HT-29 (cell line): ENCODE results near the gene ACADL. TPM values are rescaled to one million over a fixed set of nuclear protein-coding genes. Genes with fewer than 3 reads are reported as not detected.

Experiments
- DNase-seq: peaks from one replicate; pipeline ENCODE4 v3.0.0-alpha.2; 2015; ENCODE audit warnings: low spot score
- small RNA-seq: library from RNA; depleted of rRNA; stranded (forward); fragments of <200 nt; gene quantifications from one replicate; pipeline ENCODE3, GENCODE V24; 2014
- total RNA-seq: library from RNA; depleted of rRNA; stranded (reverse); fragments of >200 nt; shearing (Covaris generic); gene quantifications from 2 replicates; pipeline ENCODE4 v1.2.3, GENCODE V29; 2014; rRNA removed

The ACADL gene
- total RNA-seq, 1 experiment from 2014 or later = not detected

DNA sequence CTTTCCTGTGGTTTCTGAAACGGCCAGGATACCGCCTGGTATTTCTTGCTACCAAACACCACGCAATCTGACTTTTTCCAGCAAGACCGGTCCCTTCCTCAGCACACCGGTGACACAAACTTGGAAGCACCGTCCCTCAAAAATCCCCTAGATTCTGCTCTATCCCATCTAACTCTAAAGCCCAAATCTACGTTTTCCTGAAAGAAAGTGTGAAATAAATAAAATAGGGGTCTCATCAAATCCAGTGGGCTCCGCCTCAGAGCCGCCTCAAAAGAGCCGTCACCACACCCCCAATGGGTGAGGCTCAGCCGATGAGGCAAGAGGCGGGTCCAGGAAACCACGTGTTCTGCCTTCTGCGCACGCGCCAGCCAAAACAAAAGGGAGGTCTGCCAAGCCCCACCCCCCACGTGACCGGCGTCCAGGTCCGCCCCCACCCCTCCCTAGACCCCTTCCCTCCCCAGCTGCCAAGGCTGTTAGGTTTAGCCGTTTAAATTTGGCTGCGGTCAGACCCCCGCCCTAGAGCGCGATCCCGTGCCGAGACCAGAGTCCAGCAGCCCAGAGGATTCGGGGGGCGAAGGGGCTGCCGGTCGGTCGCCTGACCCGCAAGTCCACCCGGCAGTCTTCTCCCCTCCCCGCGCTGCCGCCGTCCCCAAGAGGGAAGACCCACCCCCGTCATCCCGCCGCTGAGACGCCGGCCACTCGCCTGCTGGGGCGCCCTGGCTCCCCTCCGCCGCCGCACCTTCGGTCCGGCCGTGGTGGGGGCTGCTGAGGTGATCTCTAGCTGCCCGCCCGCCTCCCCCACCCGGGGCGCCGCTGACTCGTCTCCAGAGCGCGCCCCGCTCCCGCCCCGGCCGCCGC lies 54.6 kb downstream of the ACADL start:
- DNase-seq = peak; percentile 96

DNA sequence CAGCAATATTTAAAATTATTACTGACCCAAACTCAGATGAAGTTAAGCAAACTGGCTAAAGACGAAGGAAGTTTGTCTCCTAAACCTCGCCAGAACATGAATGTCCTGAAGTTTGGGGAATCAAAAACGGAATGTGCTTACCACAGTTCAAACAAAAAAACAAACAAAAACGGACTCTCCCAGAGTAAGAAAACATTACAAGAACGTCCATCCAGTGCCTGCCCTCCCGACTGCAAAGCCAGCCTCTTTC lies 55.1 kb downstream of the ACADL start:
- no peak for DNase-seq

DNA sequence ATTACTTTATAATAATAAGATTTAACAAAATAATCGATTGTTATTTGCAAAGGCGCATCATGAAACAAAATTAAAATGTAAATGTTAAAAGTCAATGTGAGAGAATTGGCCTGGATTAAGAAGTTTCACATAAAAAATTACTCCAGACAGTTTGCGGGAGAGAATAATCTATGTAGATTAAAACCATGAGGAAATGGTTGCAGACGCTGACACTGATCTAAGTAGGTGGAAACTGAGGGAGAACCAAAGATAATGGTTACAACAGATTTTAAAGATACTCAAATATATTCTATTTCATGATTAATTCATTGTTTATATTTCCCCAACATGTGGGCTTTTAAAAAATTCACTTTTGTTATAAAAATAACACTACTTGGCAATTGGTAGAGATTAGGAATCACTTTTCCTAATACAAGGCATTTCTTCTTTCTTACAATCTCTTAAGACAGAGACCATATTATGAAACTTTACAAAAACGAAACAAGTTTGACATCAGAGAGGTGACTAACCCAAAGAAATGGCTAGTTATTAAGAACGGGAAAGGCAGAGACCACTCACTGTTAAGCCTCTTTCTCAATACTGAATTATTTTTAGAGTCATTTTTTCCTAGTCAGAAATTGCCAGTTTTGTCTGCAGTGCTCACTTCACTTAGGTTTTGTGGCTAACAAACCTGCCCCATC lies 55.6 kb downstream of the ACADL start:
- peak; percentile 61 for DNase-seq

DNA sequence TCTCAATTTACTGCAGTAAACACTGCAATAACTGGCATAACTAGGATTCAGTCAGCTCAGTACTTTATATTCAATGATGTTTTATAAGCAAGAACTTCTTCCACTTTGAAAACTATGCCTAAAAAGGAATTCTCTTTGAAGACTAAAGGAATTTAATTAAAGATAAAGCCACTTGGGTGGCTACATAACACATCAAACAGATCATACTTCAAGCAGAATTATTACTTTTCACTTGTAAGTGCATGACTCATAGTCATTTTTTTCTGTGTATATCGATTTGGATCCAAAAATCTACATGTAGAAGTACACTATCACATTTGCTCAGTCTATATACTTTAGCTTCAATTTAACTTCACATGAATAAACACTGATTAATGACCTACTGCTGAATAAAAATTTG lies 58.0 kb downstream of the ACADL start:
- peak; percentile 33 for DNase-seq

DNA sequence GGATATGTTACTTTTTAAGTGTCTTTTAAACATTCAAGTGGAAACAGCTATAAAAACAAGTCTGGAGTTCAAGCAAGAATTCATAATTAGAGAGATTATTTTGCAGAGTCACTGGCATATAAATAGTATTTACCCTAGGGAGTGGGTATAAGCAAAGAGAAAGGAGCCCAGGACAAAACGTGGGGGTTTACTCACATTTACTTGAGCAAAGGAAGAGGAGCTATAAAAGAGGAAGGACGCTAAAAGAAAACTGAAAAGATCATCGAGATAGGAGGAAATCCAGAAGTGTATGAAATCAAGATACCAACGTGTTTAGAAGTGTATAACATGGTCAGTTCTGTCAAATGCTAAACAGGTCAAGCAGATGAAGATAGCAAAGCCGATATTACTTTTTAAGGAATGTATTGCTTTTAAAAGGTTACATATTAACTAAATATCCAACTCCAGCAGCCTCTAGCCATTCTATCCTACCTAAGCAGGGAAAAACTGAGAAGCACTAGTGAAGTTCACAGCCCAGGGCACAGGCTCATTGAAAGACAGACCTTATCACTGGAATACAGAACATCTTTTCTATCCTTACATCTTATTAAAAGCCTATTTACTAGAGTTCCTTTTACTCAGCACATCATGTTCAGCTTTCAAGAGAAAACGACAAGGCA lies 62.7 kb downstream of the ACADL start:
- peak; percentile 22 for DNase-seq

DNA sequence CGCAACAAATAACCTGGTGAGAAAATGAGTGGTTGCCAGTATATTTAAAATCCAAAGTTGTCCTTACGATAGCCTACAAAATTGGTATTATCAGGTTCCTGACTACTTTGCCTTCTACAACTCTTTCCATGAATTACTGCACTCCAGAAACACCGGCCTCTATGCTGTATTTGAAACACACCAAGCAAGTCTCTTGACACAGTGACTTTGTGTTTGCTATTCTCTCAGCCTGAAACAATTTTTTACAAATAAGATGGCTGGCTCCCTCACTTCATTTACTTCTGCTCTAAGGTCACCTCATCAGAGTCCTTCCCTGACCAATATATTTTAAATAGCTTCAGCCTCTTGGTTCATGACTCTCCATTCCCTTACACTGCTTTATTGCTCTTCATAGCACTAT lies 66.2 kb downstream of the ACADL start:
- no peak for DNase-seq

DNA sequence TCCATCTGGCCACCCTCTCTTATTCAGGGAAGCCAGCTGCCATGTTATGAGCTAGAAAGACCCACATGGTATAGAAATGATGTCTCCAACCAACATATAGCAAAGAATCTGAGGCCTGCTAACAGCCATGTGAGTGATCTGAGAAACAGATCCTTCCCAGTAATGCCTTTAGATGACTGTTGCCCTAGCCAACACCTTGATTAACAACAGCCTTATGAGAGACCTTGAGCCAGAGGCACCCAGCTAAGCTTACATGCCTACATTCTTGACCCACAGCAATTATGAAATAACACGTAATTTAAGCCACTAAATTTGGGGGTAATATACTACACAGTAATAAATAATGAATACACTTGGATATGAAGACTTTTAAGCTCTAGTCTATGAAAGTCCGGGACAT lies 67.0 kb downstream of the ACADL start:
- DNase-seq = no peak

DNA sequence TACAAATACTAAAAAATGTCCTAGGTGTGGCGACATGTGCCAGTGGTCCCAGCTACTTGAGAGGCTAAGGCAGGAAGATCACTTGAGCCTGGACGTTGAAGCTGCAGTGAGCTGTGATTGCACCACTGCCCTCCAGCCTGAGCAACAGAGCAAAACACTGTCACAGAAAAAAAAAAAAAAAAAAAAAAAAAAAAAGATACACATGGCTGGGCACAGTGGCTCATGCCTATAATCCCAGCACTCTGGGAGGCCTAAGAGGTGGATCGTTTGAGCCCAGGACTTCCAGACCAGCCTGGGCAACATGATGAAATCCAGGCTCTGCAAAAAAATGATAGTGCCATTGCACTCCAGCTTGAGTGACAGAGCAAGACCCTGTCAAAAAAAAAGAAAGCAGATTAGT lies 67.7 kb downstream of the ACADL start:
- no peak for DNase-seq

DNA sequence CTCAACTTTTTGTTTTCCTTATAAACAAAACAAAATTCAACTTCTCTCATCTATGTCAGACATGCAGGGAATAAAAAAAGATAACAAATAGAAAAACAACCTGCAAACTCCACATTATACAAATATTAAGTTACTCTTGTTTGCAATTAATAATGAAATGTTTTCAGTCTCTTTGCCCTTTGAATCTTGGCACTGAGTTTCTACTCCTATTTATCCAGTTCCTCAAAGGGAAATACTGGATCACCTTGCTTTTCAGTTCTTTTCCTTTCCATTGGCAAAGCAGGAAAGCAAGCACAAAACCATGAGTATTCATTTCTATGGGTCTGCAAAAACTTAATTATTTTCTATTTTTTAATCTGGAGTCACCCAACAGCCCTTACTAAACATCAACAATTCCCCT lies 77.6 kb downstream of the ACADL start:
- DNase-seq = no peak

Small RNAs within 50 kb of the gene (small RNA-seq; reads per million reads assigned to genes)
- gene RF00019 = not detected

Other genes starting within 250 kb of the ACADL start
- gene RPE, start 222.8 kb downstream of the ACADL start, total RNA-seq = 63.9 and 68.6 TPM in 2 replicates
- gene KANSL1L, start 54.0 kb downstream of the ACADL start, total RNA-seq = 14.2 and 18.5 TPM in 2 replicates
- gene MYL1, start 89.7 kb upstream of the ACADL start, total RNA-seq = not detected in 2 replicates